AG09319 (cell line): ENCODE data around the gene LCMT2.
"Not testable (repeated sequence)": the region's sequence is repeated elsewhere in the genome, so short reads cannot be mapped to it uniquely, and the experiment has no call there.

ENCODE experiments used
- DNase-seq: peaks from one replicate; pipeline ENCODE4 v3.0.0-alpha.2; 2010; ENCODE audit warnings: low read depth; ENCODE audit errors: extremely low read depth
- CTCF ChIP-seq: IDR thresholded peaks from 2 replicates; pipeline ENCODE4 v1.5.1; 2011; ENCODE audit warnings: low read depth, mild to moderate bottlenecking, inconsistent platforms, low read length, moderate library complexity

LCMT2 gene

DNA sequence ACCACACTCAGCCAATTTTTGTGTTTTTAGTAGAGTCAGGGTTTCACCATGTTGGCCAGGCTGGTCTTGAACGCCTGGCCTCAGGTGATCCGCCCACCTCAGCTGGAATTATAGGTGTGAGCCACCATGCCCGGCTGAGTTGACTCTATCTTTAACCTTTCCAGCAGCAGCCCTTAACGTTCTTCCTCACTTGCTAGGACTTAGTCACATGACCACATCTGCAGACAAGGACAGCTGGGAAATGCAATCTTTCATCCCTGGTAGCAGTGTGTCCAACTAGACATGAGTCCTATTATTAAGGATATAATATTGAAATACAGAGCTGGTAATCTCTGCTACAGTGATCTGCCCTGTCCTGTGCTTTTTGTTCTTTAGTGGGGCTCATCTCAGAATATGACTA, 18.0 kb downstream of the LCMT2 start:
- no peak for TF ChIP-seq CTCF
- no peak for DNase-seq

DNA sequence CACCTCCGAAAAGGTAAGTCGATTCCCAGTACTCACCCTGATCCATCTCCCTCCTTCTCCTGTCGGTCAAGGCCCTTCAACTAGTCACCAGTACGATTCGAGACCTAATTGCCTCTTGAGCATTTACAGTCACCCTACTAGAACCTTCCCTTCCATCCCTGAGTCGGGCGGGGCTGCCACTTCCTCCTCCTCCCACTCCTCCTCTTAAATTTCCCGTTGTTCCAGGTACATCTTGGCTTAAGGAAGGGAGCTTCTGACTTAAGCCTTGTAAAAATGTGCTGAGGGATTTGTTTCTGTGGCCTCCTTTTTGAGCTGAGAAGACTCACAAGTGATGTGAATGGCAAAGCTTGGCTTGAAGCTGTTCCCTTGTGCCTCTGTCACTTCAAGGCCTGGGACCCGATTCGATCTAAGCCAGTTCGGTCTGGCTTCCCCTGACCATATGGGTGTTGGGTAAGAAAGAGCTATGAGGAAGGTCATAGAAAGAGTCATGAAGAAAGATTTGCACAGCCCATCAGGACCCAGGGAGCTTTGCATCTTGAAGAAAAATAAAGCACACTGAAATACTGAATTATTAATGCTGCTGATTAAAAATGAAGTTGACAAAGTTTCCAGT, 28.1 kb downstream of the LCMT2 start, which contains the start of gene TGM7:
TSS of gene TGM7 (minus strand) at position 51 of the 613 bp plus-strand sequence.
- TF ChIP-seq CTCF: no peak
- no peak for DNase-seq

DNA sequence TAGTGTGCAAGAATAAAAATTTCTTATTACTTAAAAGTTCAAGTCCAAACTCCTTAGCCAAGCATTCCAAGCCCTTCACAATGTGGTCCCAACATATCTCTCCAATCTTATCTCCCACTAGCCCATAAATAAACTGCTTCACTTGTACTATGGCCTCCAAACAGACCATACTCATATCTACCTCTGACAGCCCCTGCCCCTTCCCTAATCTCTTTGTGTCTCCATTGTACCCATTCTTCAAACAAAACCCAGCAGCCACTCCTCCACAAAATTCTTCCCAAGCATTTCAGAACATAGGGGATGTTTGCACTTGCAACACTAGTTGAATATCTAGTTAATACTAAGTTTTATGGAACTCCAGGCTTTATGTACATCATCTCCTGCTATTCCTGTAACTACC, 30.5 kb downstream of the LCMT2 start:
- no peak for TF ChIP-seq CTCF
- no peak for DNase-seq

- no peak for TF ChIP-seq CTCF
- no peak for DNase-seq
Measured at GRCh38 chr15:43299411-43299810, 31.0 kb downstream of the LCMT2 start.

- no peak for DNase-seq
- TF ChIP-seq CTCF: no peak
Measured at GRCh38 chr15:43294091-43294706, 36.2 kb downstream of the LCMT2 start.

DNA sequence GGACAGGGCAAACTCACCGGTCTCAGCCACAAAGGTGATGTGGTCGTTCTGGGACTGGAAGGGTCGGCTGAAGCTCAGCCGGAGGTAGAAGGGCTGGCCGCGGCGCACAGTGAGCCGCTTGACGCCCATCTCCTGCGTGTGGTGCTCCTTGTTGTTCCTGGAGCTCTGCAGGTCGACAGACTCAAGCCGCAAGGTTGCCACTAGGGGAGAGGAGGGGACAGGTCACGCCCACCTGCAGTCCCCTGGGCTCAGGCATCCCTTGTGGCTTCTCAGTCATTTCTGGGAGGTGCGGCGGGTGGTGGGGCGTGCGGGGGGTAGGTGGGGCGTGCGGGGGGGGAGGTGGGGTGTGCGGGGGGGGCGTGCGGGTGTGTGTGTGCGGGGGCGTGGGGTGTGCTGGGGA, 36.9 kb downstream of the LCMT2 start:
- no peak for TF ChIP-seq CTCF
- no peak for DNase-seq

DNA sequence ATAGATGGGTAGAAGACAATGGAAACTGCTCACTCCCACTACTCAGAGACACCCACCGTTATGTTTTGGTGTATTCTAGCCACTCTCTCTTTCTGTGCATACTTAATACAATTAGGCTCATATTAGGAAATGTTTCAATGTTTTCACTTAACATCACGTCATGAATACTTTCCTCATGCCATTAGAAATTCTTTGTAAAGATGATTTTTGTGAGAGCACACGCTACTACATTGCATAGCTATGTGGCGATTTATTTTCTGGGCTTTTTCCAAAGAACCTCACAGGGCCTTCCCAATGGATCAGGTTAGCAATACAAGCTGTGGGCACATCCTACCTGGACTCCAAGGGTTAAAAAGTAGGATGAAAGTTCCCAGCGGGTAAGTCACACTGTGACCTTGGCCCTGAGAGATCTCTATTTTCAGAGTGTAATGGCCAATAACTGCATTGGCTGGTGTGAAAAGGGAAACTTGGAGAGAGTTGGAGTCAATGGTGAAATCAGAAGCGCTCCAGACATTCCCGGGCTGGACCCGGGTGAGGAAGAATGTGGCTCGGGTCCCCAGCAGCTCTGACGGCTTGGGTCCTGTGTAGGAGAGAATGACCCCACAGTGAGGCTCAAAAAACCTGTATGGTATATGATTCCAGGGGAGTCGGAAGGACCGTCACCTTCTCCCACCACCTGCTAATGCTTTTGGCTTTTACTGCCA, 37.8 kb downstream of the LCMT2 start:
- no peak for TF ChIP-seq CTCF
- DNase-seq: no peak

DNA sequence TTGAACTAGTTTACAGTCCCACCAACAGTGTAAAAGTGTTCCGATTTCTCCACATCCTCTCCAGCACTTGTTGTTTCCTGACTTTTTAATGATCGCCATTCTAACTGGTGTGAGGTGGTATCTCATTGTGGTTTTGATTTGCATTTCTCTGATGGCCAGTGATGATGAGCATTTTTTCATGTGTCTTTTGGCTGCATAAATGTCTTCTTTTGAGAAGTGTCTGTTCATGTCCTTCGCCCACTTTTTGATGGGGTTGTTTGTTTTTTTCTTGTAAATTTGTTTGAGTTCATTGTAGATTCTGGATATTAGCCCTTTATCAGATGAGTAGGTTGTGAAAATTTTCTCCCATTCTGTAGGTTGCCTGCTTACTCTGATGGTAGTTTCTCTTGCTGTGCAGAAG, 40.7 kb downstream of the LCMT2 start:
- DNase-seq: not testable (repeated sequence)
